NCI-H2227 (cell line): ENCODE measurements around the gene ANTXR1.

ENCODE experiments used
- DNase-seq: peaks from one replicate; lab custom pipeline; 2025; ENCODE audit not compliant: unreplicated experiment; lab: John Stamatoyannopoulos, UW

The ANTXR1 gene

GRCh38 chr2:69031466-69031865 is 18.5 kb downstream of the ANTXR1 start:
- DNase-seq: no peak

GRCh38 chr2:69032336-69032735 is 19.4 kb downstream of the ANTXR1 start:
- DNase-seq: peak; percentile 18

DNA sequence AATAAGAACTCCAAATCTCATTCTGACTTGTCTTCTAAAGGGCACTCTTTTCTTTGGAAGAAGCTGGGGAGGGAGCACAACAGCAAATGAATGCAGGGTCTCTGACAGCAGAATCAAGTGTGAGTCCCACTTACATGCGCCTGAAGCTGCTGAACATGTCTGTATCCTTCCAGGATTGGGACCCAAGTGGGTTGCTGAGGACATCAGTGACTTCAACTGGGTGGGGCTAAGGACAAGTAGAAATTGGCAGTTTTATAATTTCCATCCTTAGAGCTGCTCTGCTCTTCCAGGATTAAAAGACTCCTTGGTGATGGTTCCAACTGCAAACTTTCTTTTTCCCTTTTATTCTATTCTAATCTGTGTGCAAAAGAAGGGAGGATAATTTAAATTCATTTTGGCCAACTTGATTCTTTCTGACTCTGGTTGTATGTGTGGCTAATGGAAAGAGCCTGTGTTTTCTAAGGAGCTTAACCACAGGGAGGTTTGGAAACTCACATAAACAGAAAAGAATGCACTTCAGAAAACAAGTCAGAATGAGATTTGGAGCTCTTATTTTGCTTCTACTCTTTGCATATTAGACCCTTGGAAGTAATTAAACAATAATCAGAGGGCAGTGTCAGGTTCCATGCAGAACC is 20.6 kb downstream of the ANTXR1 start:
- no peak for DNase-seq

- DNase-seq: no peak
Measured at GRCh38 chr2:69034122-69034521, 21.1 kb downstream of the ANTXR1 start.

DNA sequence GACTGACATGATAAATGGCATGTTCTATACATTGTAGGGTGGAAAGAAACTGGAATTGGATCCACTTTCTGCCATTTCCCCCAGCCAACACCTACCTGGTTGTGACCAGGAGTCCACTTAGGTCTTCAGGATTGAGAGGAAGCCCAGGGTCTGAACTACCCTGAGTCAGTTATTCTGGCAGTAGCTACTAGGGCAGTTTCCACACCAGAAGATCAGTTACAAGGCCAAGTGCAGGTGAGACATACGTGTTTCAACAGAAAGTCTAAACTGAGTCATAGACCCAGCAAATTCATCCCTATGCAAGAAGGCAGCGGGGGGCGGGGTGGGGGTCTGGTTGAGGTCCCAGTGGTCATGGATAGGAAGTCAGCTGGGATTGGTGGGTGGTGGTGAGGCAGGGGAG is 21.9 kb downstream of the ANTXR1 start:
- DNase-seq: no peak

- DNase-seq: no peak
Measured at GRCh38 chr2:69036926-69037325, 23.9 kb downstream of the ANTXR1 start.

DNA sequence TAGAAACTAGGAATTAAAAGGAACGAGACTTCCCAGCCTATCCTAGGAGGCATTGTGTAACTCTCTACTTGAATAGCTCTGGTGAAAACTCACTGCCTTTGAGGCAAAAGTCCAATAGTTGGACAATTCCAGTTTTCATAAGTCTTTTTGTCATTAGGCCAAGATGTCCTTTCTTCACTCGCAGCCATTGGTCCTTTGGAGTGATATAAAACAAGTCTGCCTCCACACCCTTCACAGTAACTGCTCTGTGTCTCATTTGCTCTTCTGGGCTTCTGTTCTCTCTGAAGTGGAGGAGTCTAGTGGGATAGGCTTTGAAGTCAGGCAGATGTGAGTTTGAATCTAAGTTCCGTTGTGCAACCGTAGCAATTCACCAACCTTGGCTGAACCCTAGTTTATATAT is 28.2 kb downstream of the ANTXR1 start:
- no peak for DNase-seq

DNA sequence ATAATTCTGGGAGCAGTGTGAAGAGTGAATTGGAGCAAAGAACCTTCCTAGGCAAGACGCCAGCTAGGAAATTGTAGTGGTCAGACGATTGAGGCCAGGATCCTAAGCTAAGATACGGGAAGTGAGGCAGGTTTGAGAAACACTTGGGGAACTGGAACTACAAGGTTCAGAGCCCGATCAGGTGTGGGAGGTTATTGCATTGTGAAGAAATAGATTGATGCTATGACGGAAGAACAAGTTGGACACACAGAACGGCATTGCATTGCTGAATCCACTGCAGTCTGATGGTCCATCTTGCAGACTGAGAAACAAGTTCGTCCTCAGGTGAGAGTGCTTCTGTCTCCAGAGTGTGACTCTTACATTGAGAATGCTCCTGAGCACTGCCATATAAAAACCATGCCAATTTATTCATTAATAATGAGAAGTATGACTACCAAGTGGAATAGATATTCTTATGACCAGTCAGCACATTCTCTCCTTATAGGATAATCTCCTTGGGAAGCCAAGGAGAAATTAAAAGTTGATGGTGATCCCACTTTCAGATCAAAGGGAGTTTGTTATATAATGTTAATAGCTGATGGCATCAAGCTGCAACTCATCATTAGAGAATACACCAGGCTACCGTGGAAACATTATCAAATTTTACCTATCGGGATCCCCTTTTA is 30.9 kb downstream of the ANTXR1 start:
- DNase-seq: no peak

GRCh38 chr2:69046221-69046662 is 33.3 kb downstream of the ANTXR1 start:
- DNase-seq: no peak

GRCh38 chr2:69047625-69048145 is 34.7 kb downstream of the ANTXR1 start:
- no peak for DNase-seq

GRCh38 chr2:69050802-69051201 is 37.8 kb downstream of the ANTXR1 start:
- DNase-seq: no peak

- DNase-seq: no peak
Measured at GRCh38 chr2:69053416-69053965, 40.5 kb downstream of the ANTXR1 start.

DNA sequence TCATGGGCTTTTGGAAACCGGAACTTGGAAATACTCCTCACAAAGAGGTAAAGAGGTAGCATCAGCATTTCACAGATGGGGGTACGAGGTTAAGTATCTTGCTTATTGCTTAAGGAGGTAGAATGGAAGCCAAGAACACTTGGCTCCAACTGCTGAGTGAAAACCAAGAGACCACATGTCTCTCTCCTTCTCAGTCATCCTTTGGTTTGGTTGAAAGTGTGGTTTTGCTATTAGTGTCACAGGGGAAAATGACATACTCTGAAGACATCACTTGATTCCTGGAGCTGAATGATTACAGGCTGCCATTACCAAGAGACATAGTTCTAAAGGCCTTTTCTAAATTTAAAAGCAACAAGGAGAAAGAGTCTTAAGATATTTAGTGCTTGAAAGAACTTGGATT is 41.5 kb downstream of the ANTXR1 start:
- no peak for DNase-seq

GRCh38 chr2:69055688-69056470 is 42.9 kb downstream of the ANTXR1 start:
- DNase-seq: no peak

DNA sequence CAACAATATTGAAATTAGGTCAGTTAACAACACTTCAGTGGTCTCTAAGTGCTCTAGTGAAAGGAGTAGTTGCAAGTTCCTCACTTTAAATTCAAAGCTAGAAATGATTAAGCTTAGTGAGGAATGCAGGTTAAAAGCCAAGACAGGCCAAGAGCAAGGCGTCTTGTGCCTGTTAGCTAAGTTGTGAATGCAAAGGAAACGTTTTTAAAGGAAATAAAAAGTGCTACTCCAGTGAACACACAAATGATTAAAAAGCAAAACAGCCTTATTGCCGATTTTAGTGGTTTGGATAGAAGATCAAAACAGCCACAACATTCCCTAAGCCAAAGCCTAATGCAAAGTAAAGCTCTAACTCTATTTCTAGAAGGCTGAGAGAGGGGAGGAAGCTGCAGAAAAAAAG is 44.7 kb downstream of the ANTXR1 start:
- no peak for DNase-seq

GRCh38 chr2:69059731-69060290 is 46.8 kb downstream of the ANTXR1 start:
- DNase-seq: no peak

GRCh38 chr2:69060938-69061501 is 48.0 kb downstream of the ANTXR1 start:
- peak; percentile 13 for DNase-seq

- DNase-seq: no peak
Measured at GRCh38 chr2:69061525-69061924, 48.5 kb downstream of the ANTXR1 start.

GRCh38 chr2:69062307-69062962 is 49.5 kb downstream of the ANTXR1 start:
- DNase-seq: peak; percentile 60

- no peak for DNase-seq
Measured at GRCh38 chr2:69065735-69066336, 52.9 kb downstream of the ANTXR1 start.
